Loucy (cell line): ENCODE data around the gene JAZF1.

Experiments used
- H2AFZ ChIP-seq: fragments of 200-600 bp; sonication (generic); 2 replicates; pipeline ENCODE4 v1.6.0; 2016; ENCODE audit warnings: antibody characterized with exemption, mild to moderate bottlenecking, low read length, moderate library complexity
- H3F3A ChIP-seq: fragments of 200-600 bp; 2 replicates; pipeline ENCODE4 v1.6.0; 2016; ENCODE audit warnings: antibody characterized with exemption, low read depth, mild to moderate bottlenecking
- H3K27me3 ChIP-seq: fragments of 200-600 bp; sonication (generic); 2 replicates; pipeline ENCODE4 v1.6.1; 2014; ENCODE audit warnings: low read length, mild to moderate bottlenecking; ENCODE audit not compliant: insufficient read depth, poor library complexity, severe bottlenecking
- H3K36me3 ChIP-seq: fragments of 200-600 bp; sonication (generic); 2 replicates; pipeline ENCODE4 v1.6.1; 2016; ENCODE audit warnings: low read length; ENCODE audit not compliant: insufficient read depth
- H3K4me1 ChIP-seq: fragments of 200-600 bp; sonication (generic); 2 replicates; pipeline ENCODE4 v1.5.1; 2014; ENCODE audit warnings: low read length, mild to moderate bottlenecking; ENCODE audit not compliant: insufficient read depth, poor library complexity, severe bottlenecking
- H3K4me2 ChIP-seq: fragments of 200-600 bp; sonication (generic); 2 replicates; pipeline ENCODE4 v1.6.0; 2014; ENCODE audit warnings: antibody characterized with exemption, low read length, low read depth, mild to moderate bottlenecking; ENCODE audit not compliant: poor library complexity, severe bottlenecking
- H3K4me3 ChIP-seq: fragments of 200-600 bp; sonication (generic); 2 replicates; pipeline ENCODE4 v1.5.1; 2014; ENCODE audit warnings: low read length, mild to moderate bottlenecking, mixed read lengths; ENCODE audit not compliant: poor library complexity, severe bottlenecking
- H3K79me2 ChIP-seq: fragments of 200-600 bp; sonication (generic); 2 replicates; pipeline ENCODE4 v1.6.1; 2014; ENCODE audit warnings: low read length; ENCODE audit not compliant: insufficient read depth
- H3K9ac ChIP-seq: fragments of 200-600 bp; sonication (generic); 2 replicates; pipeline ENCODE4 v1.6.0; 2014; ENCODE audit warnings: mild to moderate bottlenecking, low read depth, low read length, moderate library complexity; ENCODE audit not compliant: poor library complexity, severe bottlenecking
- H3K9me2 ChIP-seq: fragments of 200-600 bp; sonication (generic); replicated peaks from 2 replicates; pipeline ENCODE4 v1.6.1; 2016; ENCODE audit warnings: low read depth, low read length, mixed read lengths
- H3K9me3 ChIP-seq: fragments of 200-600 bp; sonication (generic); 2 replicates; pipeline ENCODE4 v1.6.1; 2014; ENCODE audit warnings: mild to moderate bottlenecking, antibody characterized with exemption, low read length, low read depth; ENCODE audit not compliant: insufficient read depth
- H4K20me1 ChIP-seq: fragments of 200-600 bp; sonication (generic); 2 replicates; pipeline ENCODE4 v1.6.0; 2014; ENCODE audit warnings: antibody characterized with exemption, low read length, mild to moderate bottlenecking; ENCODE audit not compliant: insufficient read depth, poor library complexity, severe bottlenecking
- CTCF ChIP-seq: fragments of 200-600 bp; sonication (generic); conservative IDR thresholded peaks from 2 replicates; pipeline ENCODE4 v1.5.1; 2014; ENCODE audit warnings: mild to moderate bottlenecking, antibody characterized with exemption, low read length
- EZH2phosphoT487 ChIP-seq: fragments of 200-600 bp; IDR thresholded peaks from 2 replicates; pipeline ENCODE4 v1.6.1; 2018; ENCODE audit warnings: antibody characterized with exemption, mild to moderate bottlenecking, moderate library complexity, borderline replicate concordance

Gene JAZF1

GRCh38 chr7:28088032-28088431 lies 92.6 kb downstream of the JAZF1 start:
- Histone ChIP-seq H3K9me2 (no peaks in the 10 kb centered on the region), H3K4me2 (peak overlapping the region; percentile 54), H3F3A (peaks cover 16% of the 10 kb centered on the region; the same call in 1 of the 2 replicates), H3K79me2 (peaks cover 52% of the 10 kb centered on the region), H3K4me1 (peaks cover 78% of the 10 kb centered on the region), H3K9ac (peak overlapping the region; percentile 35), H3K4me3 (no peak overlapping the region), H4K20me1 (no peaks in the 10 kb centered on the region), H3K9me3 (no peaks in the 10 kb centered on the region), H3K36me3 (no peaks in the 10 kb centered on the region), H2AFZ (no peak overlapping the region), H3K27me3 (no peaks in the 10 kb centered on the region)
- TF ChIP-seq CTCF (no peak), EZH2phosphoT487 (no peak)

- Histone ChIP-seq H3K79me2 (peaks cover 55% of the 10 kb centered on the region), H3K4me1 (peaks cover 91% of the 10 kb centered on the region), H3K9me3 (no peaks in the 10 kb centered on the region), H3K36me3 (no peaks in the 10 kb centered on the region), H4K20me1 (no peaks in the 10 kb centered on the region), H3K9me2 (no peaks in the 10 kb centered on the region), H3K9ac (peak overlapping the region; percentile 35), H3K4me2 (peak overlapping the region; percentile 54), H2AFZ (no peak overlapping the region), H3K27me3 (no peaks in the 10 kb centered on the region), H3K4me3 (peak overlapping the region; percentile 27), H3F3A (peaks cover 16% of the 10 kb centered on the region; the same call in 1 of the 2 replicates)
- TF ChIP-seq CTCF (no peak), EZH2phosphoT487 (no peak)
These were observed 94.4 kb downstream of the JAZF1 start for GRCh38 chr7:28086198-28086597.

- TF ChIP-seq CTCF (no peak), EZH2phosphoT487 (no peak)
- peaks cover 55% of the 10 kb centered on the region for H3K79me2 ChIP-seq
These were observed 96.3 kb downstream of the JAZF1 start for GRCh38 chr7:28083998-28084985.

More at GRCh38 chr7:28083998-28084985, 96.3 kb downstream of the JAZF1 start:
- Histone ChIP-seq H3K36me3 (no peaks in the 10 kb centered on the region), H3K9me2 (no peaks in the 10 kb centered on the region), H3K4me2 (peak overlapping the region; percentile 24), H3K9me3 (no peaks in the 10 kb centered on the region), H2AFZ (no peak overlapping the region), H3K4me3 (no peak overlapping the region), H4K20me1 (no peaks in the 10 kb centered on the region), H3K9ac (peak overlapping the region; percentile 5), H3K27me3 (no peaks in the 10 kb centered on the region), H3F3A (peaks cover 11% of the 10 kb centered on the region; the same call in 1 of the 2 replicates), H3K4me1 (peaks cover 95% of the 10 kb centered on the region)
